Panc1 (cell line): ENCODE results near the gene LGALS3. TPM values are rescaled to one million over a fixed set of nuclear protein-coding genes. Genes with fewer than 3 reads are reported as not detected.

Experiments
- ATAC-seq: fragments of 200-7000 bp; cut with Tn5 transposase; 2 replicates; pipeline ENCODE4 v1.9.1; 2020; ENCODE audit warnings: mild to moderate bottlenecking, moderate library complexity
- BruUV-seq: library from RNA; stranded (reverse); fragments of 400-500 nt; replicated peaks from 2 replicates; lab custom pipeline; 2021; lab: Mats Ljungman, UMichigan
- CTCF ChIA-PET: fragments of 300-600 bp; sonication (Branson Sonifier 250); formaldehyde crosslinking; loops from one replicate; lab custom pipeline; 2022; ENCODE audit warnings: antibody characterized with exemption; lab: Charles Lee
- POLR2A ChIA-PET: fragments of 300-600 bp; sonication (Branson Sonifier 250); formaldehyde crosslinking; loops from one replicate; lab custom pipeline; 2022; ENCODE audit warnings: antibody characterized with exemption; lab: Charles Lee
- DNase-seq: peaks from one replicate; pipeline ENCODE4 v3.0.0-alpha.2; 2010; ENCODE audit warnings: low read depth, low spot score
- H3K27ac ChIP-seq: 2 replicates; pipeline ENCODE4 v1.5.1; 2011; ENCODE audit warnings: mild to moderate bottlenecking, low read length, inconsistent platforms
- H3K27me3 ChIP-seq: fragments of 200-500 bp; sonication (Bioruptor generic); 2 replicates; pipeline ENCODE4 v1.6.0; 2014; ENCODE audit warnings: low read length, inconsistent platforms; ENCODE audit not compliant: control insufficient read depth, insufficient read depth
- H3K36me3 ChIP-seq: fragments of 200-500 bp; sonication (Bioruptor generic); 2 replicates; pipeline ENCODE4 v1.5.1; 2014; ENCODE audit warnings: inconsistent platforms, mild to moderate bottlenecking, low read length, moderate library complexity; ENCODE audit not compliant: control insufficient read depth, insufficient read depth
- H3K4me1 ChIP-seq: 2 replicates; pipeline ENCODE4 v1.5.1; 2011; ENCODE audit warnings: inconsistent platforms, mild to moderate bottlenecking, low read length, moderate library complexity; ENCODE audit not compliant: control insufficient read depth, insufficient read depth
- H3K4me3 ChIP-seq, 2 experiments: 2 replicates each; pipeline ENCODE4 v1.5.1; 2011 to 2012; ENCODE audit warnings: low read depth in 2 of 2, low read length in 2 of 2, mild to moderate bottlenecking in 2 of 2, inconsistent platforms in 1 of 2, moderate library complexity in 1 of 2
- H3K9me3 ChIP-seq: fragments of 200-500 bp; sonication (Bioruptor generic); 2 replicates; pipeline ENCODE4 v1.5.1; 2014; ENCODE audit warnings: low read depth, mild to moderate bottlenecking, inconsistent platforms, low read length, moderate library complexity; ENCODE audit not compliant: control insufficient read depth, insufficient read depth
- POLR2AphosphoS5 ChIP-seq: IDR thresholded peaks from 2 replicates; pipeline ENCODE4 v1.6.1; 2012; ENCODE audit warnings: mild to moderate bottlenecking, low read depth, low read length, moderate library complexity
- SIN3A ChIP-seq: IDR thresholded peaks from 2 replicates; pipeline ENCODE4 v1.6.1; 2012; ENCODE audit warnings: low read depth, mild to moderate bottlenecking, low read length, moderate library complexity, borderline replicate concordance; ENCODE audit not compliant: insufficient read depth
- TCF7L2 ChIP-seq: IDR thresholded peaks from 2 replicates; pipeline ENCODE4 v1.6.1; 2011; ENCODE audit warnings: mild to moderate bottlenecking, low read depth, low read length, inconsistent platforms
- in situ Hi-C: cut with HindIII; loops from 2 replicates; pipeline ENCODE4 v1.10.0; 2016; ENCODE audit warnings: low sequenced_read_pairs, low pct_unique_long_range_greater_than_20kb
- intact Hi-C: fragments of 100-400 bp; cut with micrococcal nuclease; formaldehyde crosslinking; loops from one replicate; pipeline ENCODE4 v1.10.0; 2022; ENCODE audit not compliant: unreplicated experiment
- total RNA-seq: library from RNA; stranded (reverse); gene quantifications from one replicate; pipeline ENCODE4 v1.2.1, GENCODE V29; 2021; ENCODE audit not compliant: unreplicated experiment
- TF ChIP-seq, protein P1 (sequence below): fragments of 450-650 bp; IDR thresholded peaks from 2 replicates; pipeline ENCODE4 v1.5.1; 2017; ENCODE audit warnings: mild to moderate bottlenecking
- TF ChIP-seq, protein P2 (sequence below), 2 experiments: IDR thresholded peaks; 2 replicates each; pipeline ENCODE4 v1.6.1; 2011 to 2012; ENCODE audit warnings: low read depth in 2 of 2, control low read depth in 1 of 2, low read length in 1 of 2, mild to moderate bottlenecking in 1 of 2, moderate library complexity in 1 of 2; ENCODE audit not compliant: insufficient read depth in 1 of 2

LGALS3 gene
- total RNA-seq, 1 experiment from 2014 or later, result 146 TPM

- TF ChIP-seq TCF7L2, result no peak
- TF ChIP-seq, protein P1, sequence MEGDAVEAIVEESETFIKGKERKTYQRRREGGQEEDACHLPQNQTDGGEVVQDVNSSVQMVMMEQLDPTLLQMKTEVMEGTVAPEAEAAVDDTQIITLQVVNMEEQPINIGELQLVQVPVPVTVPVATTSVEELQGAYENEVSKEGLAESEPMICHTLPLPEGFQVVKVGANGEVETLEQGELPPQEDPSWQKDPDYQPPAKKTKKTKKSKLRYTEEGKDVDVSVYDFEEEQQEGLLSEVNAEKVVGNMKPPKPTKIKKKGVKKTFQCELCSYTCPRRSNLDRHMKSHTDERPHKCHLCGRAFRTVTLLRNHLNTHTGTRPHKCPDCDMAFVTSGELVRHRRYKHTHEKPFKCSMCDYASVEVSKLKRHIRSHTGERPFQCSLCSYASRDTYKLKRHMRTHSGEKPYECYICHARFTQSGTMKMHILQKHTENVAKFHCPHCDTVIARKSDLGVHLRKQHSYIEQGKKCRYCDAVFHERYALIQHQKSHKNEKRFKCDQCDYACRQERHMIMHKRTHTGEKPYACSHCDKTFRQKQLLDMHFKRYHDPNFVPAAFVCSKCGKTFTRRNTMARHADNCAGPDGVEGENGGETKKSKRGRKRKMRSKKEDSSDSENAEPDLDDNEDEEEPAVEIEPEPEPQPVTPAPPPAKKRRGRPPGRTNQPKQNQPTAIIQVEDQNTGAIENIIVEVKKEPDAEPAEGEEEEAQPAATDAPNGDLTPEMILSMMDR, result peak; percentile 38
- DNase-seq (no peak), ATAC-seq (no peak)
- H3K4me1 ChIP-seq, result peaks cover 7% of the 10 kb centered on the region; the same call in 1 of the 2 replicates
- peaks cover 23% of the 10 kb centered on the region for H3K36me3 ChIP-seq
- in situ Hi-C loops, result no loop called here
- no peaks in the 10 kb centered on the region for H3K9me3 ChIP-seq
- intact Hi-C loops, result no loop called here
- POLR2A ChIA-PET, result interaction anchor here (0.6 kb wide), 2 partner anchors 44 to 970 kb away, joined by 3 to 13 read pairs; no protein-coding TSS in a partner anchor
- no peak overlapping the region for H3K4me3 ChIP-seq
- no peak overlapping the region for H3K27ac ChIP-seq
- no peaks in the 10 kb centered on the region for H3K27me3 ChIP-seq
- BruUV-seq, result no TSS peak
- CTCF ChIA-PET, result no interaction called here
These were observed 9.0 kb downstream of the LGALS3 start for GRCh38 chr14:55138091-55138490.

DNA sequence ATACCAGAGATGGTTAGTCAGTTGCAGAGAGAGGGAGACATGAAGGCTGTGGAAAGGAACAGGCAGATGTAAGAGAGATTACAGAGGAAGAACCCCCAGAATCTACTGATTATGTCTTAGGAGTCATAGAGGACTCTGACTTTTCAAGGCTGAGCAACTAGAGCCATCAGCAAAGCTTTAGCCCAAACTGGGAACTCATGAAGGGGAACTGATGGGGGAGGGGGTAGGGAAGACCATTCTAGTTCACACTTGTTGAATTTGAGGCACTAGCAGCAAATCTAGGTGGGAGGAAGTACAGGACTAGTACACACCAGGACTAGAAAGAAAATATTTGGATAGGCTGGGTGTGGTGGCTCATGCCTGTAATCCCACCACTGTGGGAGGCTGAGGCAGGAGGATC lies 10.1 kb downstream of the LGALS3 start:
- no peaks in the 10 kb centered on the region for H3K27me3 ChIP-seq
- no peak for DNase-seq
- no peak overlapping the region for H3K27ac ChIP-seq
- POLR2A ChIA-PET, result no interaction called here
- TF ChIP-seq SIN3A (no peak), POLR2AphosphoS5 (no peak), TCF7L2 (no peak)
- TF ChIP-seq, protein P2, sequence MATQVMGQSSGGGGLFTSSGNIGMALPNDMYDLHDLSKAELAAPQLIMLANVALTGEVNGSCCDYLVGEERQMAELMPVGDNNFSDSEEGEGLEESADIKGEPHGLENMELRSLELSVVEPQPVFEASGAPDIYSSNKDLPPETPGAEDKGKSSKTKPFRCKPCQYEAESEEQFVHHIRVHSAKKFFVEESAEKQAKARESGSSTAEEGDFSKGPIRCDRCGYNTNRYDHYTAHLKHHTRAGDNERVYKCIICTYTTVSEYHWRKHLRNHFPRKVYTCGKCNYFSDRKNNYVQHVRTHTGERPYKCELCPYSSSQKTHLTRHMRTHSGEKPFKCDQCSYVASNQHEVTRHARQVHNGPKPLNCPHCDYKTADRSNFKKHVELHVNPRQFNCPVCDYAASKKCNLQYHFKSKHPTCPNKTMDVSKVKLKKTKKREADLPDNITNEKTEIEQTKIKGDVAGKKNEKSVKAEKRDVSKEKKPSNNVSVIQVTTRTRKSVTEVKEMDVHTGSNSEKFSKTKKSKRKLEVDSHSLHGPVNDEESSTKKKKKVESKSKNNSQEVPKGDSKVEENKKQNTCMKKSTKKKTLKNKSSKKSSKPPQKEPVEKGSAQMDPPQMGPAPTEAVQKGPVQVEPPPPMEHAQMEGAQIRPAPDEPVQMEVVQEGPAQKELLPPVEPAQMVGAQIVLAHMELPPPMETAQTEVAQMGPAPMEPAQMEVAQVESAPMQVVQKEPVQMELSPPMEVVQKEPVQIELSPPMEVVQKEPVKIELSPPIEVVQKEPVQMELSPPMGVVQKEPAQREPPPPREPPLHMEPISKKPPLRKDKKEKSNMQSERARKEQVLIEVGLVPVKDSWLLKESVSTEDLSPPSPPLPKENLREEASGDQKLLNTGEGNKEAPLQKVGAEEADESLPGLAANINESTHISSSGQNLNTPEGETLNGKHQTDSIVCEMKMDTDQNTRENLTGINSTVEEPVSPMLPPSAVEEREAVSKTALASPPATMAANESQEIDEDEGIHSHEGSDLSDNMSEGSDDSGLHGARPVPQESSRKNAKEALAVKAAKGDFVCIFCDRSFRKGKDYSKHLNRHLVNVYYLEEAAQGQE (IDR thresholded peaks at IDR 0.05; ENCODE audit: insufficient read depth in 1 of 2, low read depth in 2 of 2, low read length in 1 of 2), result no peak
- TF ChIP-seq, protein P1, result no peak
- peaks cover 3% of the 10 kb centered on the region; the same call in 1 of the 2 replicates for H3K4me1 ChIP-seq
- CTCF ChIA-PET, result interaction anchor here (0.6 kb wide), 1 partner anchor 291 kb away, joined by 5 read pairs; no protein-coding TSS in a partner anchor
- H3K4me3 ChIP-seq, result no peak overlapping the region
- in situ Hi-C loops, result no loop called here
- H3K36me3 ChIP-seq, result peaks cover 27% of the 10 kb centered on the region
- H3K9me3 ChIP-seq, result no peaks in the 10 kb centered on the region
- no TSS peak for BruUV-seq
- intact Hi-C loops, result no loop called here
- ATAC-seq, result no peak
